HG03354 (cell line): ENCODE results near the gene LTBP2.

Experiments used
- ATAC-seq: cut with Tn5 transposase; IDR thresholded peaks from one replicate; pipeline ENCODE4 v1.9.1; 2021; ENCODE audit warnings: mild to moderate bottlenecking; ENCODE audit not compliant: unreplicated experiment, poor library complexity, severe bottlenecking

LTBP2 gene

DNA sequence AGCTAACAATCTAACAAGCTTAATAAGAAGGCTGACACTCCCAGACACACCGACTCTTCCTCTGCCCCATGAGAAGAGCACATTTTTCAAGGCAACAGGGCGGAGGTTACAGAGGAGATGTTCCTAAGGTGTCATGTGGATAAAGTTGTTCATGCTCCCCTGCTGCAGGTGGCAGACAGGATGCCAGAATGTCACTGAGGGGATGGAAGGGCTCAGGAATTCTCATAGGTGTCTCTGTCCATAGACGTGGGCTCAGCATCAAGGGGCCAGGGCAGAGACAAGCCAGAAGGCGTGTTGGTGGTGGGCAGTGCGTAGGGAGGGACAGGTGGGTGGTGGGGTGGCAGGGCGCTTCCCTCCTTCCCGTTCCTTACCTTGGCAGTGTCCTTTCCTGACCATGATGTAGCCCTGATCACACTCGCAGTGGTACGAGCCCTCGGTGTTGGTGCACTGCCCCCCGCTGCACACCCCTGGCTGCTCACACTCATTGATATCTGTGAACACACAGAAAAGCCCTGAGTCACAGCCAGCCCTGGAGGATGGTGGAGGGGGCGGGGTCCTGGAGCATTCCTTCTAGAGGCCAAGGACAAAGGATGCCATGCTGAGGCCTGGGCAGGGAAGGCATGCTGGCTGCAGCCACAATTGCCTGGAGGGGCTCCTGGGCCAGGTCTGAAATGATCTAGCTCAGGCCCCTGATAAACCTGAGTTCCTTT, 95.4 kb downstream of the LTBP2 start:
- ATAC-seq = no peak

GRCh38 chr14:74515891-74516412, 96.1 kb downstream of the LTBP2 start:
- no peak for ATAC-seq

DNA sequence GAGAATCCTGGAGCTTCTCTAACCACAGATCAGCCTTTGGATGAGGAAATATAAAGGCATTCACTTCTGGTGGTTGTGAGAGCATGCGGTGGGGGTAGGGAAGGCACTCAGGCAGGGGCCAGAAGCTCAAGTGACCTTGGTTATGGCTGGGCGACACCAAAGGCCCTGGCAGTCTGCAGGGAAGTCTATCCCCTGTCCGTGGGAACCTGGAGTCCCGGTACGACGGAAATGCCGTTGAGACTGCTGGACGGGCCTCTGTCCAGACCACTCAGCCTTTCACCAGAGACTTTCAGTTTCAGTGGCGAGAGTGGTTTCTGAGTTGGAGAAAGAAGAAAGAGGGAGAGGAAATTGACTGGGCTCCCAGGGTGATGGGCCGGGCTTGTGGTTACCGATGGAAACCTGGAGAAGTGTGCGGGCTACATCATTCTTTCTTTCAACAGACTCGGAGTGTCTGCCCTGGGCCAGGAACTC, 97.5 kb downstream of the LTBP2 start:
- ATAC-seq = no peak

- no peak for ATAC-seq
Measured at GRCh38 chr14:74511966-74512830, 99.8 kb downstream of the LTBP2 start.

DNA sequence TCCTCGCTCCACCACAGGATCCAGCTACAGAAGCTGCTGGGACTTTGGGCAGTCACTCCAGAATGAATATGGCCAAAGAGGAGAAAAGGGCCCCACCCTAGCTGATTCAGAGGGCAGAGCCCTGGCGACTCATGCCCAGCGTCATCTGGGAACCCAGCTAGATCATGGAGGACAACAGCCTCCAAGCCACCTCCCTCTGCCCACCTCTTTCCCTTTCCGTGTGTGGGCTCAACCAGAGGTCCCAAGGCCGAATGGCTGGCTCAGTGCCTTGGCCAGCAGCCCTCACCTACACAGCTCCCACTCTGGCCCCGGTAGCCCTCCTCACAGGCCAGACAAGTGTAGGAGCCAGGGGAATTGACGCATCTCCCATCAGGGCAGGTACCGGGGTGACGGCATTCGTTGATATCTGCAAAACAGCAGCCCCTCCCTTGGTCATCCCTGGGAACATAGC, 101.1 kb downstream of the LTBP2 start:
- no peak for ATAC-seq

- ATAC-seq = no peak
Measured at GRCh38 chr14:74510223-74510931, 101.7 kb downstream of the LTBP2 start.

DNA sequence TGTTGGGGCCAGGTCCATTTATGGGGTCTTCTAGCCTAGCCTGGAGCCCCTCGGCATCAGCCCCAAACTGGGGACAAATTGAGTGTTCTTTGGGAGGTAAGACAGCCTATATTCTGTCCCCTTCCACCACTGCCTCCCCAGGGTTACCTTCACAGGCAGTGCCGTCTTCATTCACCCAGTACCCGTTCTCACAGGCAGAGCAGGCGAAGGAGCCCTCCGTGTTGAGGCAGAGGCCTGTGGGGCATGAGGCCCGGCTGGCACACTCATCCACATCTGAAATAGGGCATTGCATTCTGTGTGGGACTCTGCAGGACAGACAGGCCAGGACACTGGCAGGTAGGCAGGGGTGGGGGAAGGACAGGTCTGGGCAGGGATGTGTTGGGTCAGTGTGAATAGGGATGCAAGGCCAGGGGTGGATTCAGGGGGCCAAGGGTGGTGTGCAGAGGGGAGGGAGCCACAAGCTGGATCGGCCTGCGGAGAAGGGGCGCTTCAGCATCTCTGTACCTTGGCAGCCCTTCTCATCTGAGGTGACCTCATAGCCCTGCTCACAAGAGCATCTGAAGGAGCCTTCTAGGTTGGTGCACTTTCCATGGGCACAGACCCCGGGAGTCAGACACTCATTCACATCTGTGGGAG, 102.3 kb downstream of the LTBP2 start:
- no peak for ATAC-seq

DNA sequence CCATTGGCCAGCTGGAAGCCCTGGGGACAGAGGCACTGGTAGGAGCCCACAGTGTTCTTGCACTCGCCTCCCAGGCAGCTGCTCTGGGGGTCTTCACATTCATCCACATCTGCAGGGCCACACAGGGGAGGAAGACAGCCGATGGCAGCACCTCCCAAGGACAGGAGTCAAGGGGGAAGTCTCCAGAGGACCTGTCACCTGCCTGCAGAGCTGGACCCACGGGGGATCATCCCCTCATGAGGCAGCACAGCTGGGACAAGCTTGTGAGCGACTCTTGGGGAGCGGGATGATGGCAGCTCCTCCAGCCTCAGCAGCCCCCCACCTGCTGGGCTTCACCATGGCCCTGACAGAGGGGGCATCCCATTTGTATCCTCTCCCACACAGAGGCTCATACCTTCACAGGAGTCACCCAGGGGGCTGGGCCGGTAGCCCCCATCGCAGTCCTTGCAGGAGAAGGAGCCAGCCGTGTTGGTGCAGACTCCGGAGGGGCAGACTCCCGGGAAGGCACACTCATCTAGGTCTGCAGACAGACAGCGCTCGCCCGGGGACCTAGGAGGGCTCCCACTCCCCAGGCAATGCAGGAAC, 103.1 kb downstream of the LTBP2 start:
- no peak for ATAC-seq

- ATAC-seq = no peak
Measured at GRCh38 chr14:74508292-74508731, 103.7 kb downstream of the LTBP2 start.

GRCh38 chr14:74507840-74508239, 104.2 kb downstream of the LTBP2 start:
- ATAC-seq = no peak

- no peak for ATAC-seq
Measured at GRCh38 chr14:74507085-74507484, 105.0 kb downstream of the LTBP2 start.

- no peak for ATAC-seq
Measured at GRCh38 chr14:74506411-74506851, 105.6 kb downstream of the LTBP2 start.

GRCh38 chr14:74505831-74506230, 106.2 kb downstream of the LTBP2 start:
- ATAC-seq = no peak

GRCh38 chr14:74504874-74505720, 106.9 kb downstream of the LTBP2 start:
- ATAC-seq = no peak

DNA sequence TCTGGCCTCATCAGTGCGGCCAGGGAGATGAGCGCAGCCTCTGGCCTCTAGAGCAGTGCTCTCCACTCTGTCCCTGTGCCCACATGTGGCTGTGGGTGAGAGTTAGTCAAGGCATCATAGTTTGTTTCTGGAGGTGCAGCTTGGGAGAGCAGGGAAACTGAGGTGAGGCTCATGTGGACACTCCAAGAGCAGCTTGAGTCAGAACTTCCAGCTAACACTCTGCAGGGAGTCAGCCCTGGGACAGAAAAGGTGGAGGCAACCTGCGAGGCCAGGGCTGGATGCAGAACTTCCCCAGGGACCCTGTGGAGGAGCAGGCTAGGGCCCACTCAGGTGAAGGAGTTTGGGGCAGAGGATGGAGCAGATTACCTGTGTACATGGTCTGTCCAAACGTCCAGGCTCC, 107.6 kb downstream of the LTBP2 start:
- no peak for ATAC-seq

DNA sequence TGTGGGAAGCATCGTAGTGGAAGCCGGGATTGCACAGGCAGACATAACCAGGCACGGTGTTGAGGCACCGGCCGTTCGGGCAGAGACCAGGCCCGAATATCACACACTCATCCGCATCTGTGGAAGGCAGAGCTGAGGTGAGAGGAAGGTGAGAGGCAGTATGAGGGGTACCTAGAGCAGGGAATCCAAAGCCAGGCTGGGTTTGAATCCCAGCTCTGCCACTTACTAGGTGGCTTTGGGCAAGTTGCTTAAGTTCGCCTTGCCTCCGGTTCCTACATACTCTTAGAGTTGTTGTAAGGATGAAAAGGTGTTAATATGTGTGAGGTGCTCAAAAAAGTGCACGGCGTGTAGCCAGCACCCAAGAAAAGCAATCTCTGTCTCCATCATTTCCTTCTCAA, 108.1 kb downstream of the LTBP2 start:
- ATAC-seq = no peak

DNA sequence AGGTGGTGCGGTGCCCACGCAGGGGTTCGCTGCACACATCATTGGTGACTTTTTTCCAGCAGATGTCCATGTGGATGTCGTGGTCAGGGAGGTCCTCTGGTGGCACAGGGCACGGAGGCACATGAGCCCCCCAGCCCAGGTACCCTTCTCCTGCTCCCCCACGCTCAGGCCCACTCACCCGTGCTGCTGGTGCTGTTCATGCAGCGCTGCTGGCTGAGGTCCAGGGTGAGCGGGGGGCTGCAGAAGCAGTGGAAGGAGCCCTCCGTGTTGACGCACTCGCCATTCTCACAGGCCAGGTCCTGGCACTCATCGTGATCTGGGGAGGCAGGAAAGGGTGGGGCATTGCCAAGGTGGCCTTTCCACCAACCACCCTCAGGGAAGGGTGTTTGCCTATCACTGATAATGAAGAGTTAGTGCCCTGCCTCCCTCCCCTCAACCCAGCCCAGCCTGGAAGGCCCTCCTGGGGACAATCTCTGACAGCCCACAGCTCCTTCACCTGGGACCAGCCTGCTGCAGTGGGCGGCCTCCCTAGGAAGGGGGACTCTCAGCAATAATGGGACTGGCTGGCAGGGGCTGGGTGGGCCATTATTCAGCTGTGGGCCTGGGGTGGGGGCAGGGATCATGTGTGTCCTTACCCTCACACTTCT, 108.6 kb downstream of the LTBP2 start:
- no peak for ATAC-seq
